ENCODE data around the gene NEURL1.

The NEURL1 gene

DNA sequence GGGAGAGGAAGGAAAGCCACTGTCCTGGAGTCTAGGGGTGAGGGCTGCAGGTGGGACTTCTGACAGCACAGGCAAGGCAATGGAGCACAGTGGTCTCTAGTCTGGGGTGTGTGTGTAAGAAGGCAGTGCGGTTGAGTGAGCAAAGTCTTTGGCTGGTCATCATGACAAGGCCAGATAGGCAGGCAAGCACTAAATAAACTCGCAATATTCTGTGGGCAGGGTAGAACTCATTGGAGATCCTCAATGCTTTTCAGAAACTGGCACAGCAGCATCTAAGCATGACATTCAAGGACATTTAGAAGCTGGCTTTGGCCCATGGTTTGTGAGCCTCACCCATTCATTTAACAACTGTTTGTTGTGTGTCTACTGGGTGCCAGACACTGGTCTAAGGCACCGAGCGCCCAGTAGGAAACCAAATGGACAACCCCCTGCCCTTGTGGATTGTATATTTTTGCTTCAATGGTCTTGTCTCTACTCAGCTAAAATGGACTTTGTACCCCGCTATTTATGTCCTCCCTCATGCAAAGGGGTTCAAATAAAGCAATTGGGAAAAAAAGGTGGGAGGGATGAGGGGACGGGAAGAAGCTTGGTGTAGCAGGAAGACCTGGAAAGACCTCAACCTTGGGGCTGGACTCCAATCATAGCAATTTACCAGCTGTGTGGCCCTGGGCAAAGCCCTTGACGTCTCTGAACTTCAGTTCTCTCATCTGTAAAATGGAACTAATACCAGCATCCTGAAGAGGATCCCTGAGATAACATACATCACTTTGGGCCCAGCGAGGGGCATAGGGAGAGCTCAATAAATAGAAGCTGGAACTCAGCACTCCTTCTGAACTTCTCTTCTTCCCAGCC, 116.0 kb downstream of the NEURL1 start:
- H3K4me3 ChIP-seq (ENCODE audit: insufficient read length, low read depth) = no peak overlapping the region
- H3K36me3 ChIP-seq (ENCODE audit: insufficient read depth, insufficient read length, low read length) = peaks cover 69% of the 10 kb centered on the region
- TF ChIP-seq SUZ12 (IDR thresholded peaks at IDR 0.05; ENCODE audit: extremely low read depth, insufficient read depth, insufficient read length) = no peak
- H3K9me3 ChIP-seq (ENCODE audit: insufficient read depth, low read length) = peaks cover 22% of the 10 kb centered on the region; the same call in 1 of the 2 replicates
- no peak overlapping the region for H3K9ac ChIP-seq (ENCODE audit: insufficient read length, low read depth)
- no peak for DNase-seq (ENCODE audit: low read depth, low spot score)
- H3K27me3 ChIP-seq (ENCODE audit: insufficient read depth, insufficient read length) = no peaks in the 10 kb centered on the region
- no peaks in the 10 kb centered on the region for H3K4me1 ChIP-seq (ENCODE audit: insufficient read depth, insufficient read length)

GRCh38 chr10:103610083-103610472, 116.6 kb downstream of the NEURL1 start:
- TF ChIP-seq ZNF274 (IDR thresholded peaks at IDR 0.05; ENCODE audit: low read depth, low read length) (no peak), YY1 (IDR thresholded peaks at IDR 0.05; ENCODE audit: insufficient read depth, insufficient read length) (no peak), SUZ12 (IDR thresholded peaks at IDR 0.05; ENCODE audit: extremely low read depth, insufficient read depth, insufficient read length) (no peak)
- H3K9me3 ChIP-seq (ENCODE audit: insufficient read depth, low read length) = peaks cover 22% of the 10 kb centered on the region; the same call in 1 of the 2 replicates
- H3K4me3 ChIP-seq (ENCODE audit: insufficient read length, low read depth) = no peak overlapping the region
- DNase-seq (ENCODE audit: low read depth, low spot score) = no peak
- H3K4me1 ChIP-seq (ENCODE audit: insufficient read depth, insufficient read length) = no peaks in the 10 kb centered on the region
- peaks cover 64% of the 10 kb centered on the region for H3K36me3 ChIP-seq (ENCODE audit: insufficient read depth, insufficient read length, low read length)
- H3K27me3 ChIP-seq (ENCODE audit: insufficient read depth, insufficient read length) = no peaks in the 10 kb centered on the region
- H3K9ac ChIP-seq (ENCODE audit: insufficient read length, low read depth) = no peak overlapping the region

DNA sequence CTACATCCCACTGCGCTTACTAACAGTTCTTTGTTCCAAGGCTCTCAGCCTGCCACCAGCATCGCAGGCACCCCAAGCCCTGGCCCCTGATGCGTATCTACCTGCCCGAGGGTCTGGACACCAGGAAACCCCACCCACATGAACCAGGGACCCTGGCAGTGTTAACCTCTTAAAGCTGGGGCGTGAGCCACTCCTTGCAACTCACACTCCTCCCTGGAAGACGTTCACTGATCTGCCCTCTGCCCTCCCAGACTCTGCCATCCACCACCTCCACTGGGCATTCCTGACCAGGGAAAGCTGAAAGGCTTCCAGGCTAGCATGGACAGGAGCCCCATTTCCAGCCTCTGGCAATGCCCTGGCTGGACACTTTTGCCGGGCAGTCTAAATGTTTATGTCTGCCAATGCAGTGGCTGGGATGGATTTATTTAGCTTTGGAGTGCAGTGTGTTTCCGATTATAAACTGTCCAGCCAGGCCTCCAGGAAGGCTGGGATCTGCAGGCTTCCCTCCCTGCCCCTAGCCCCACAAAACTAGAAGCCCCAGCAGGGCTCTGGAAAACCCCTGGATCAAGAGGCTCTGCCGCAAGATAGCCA, 117.5 kb downstream of the NEURL1 start:
- Histone ChIP-seq H3K4me1 (ENCODE audit: insufficient read depth, insufficient read length) (no peaks in the 10 kb centered on the region), H3K4me3 (ENCODE audit: insufficient read length, low read depth) (no peak overlapping the region), H3K36me3 (ENCODE audit: insufficient read depth, insufficient read length, low read length) (peaks cover 61% of the 10 kb centered on the region), H3K9me3 (ENCODE audit: insufficient read depth, low read length) (peaks cover 13% of the 10 kb centered on the region; the same call in 1 of the 2 replicates), H3K9ac (ENCODE audit: insufficient read length, low read depth) (no peak overlapping the region), H3K27me3 (ENCODE audit: insufficient read depth, insufficient read length) (no peaks in the 10 kb centered on the region)
- TF ChIP-seq SUZ12 (IDR thresholded peaks at IDR 0.05; ENCODE audit: extremely low read depth, insufficient read depth, insufficient read length) (no peak), ZNF274 (IDR thresholded peaks at IDR 0.05; ENCODE audit: low read depth, low read length) (no peak), YY1 (IDR thresholded peaks at IDR 0.05; ENCODE audit: insufficient read depth, insufficient read length) (no peak)
- DNase-seq (ENCODE audit: low read depth, low spot score) = no peak

GRCh38 chr10:103612462-103613365, 119.2 kb downstream of the NEURL1 start:
- Histone ChIP-seq H3K27me3 (ENCODE audit: insufficient read depth, insufficient read length) (no peaks in the 10 kb centered on the region), H3K9me3 (ENCODE audit: insufficient read depth, low read length) (peaks cover 8% of the 10 kb centered on the region; the same call in 1 of the 2 replicates), H3K9ac (ENCODE audit: insufficient read length, low read depth) (no peak overlapping the region), H3K36me3 (ENCODE audit: insufficient read depth, insufficient read length, low read length) (peaks cover 76% of the 10 kb centered on the region), H3K4me1 (ENCODE audit: insufficient read depth, insufficient read length) (no peaks in the 10 kb centered on the region), H3K4me3 (ENCODE audit: insufficient read length, low read depth) (no peak overlapping the region)
- no peak for DNase-seq (ENCODE audit: low read depth, low spot score)
- TF ChIP-seq ZNF274 (IDR thresholded peaks at IDR 0.05; ENCODE audit: low read depth, low read length) = no peak
- no peak for TF ChIP-seq YY1 (IDR thresholded peaks at IDR 0.05; ENCODE audit: insufficient read depth, insufficient read length)
- TF ChIP-seq SUZ12 (IDR thresholded peaks at IDR 0.05; ENCODE audit: extremely low read depth, insufficient read depth, insufficient read length) = no peak

- Histone ChIP-seq H3K27me3 (ENCODE audit: insufficient read depth, insufficient read length) (no peaks in the 10 kb centered on the region), H3K4me3 (ENCODE audit: insufficient read length, low read depth) (no peak overlapping the region), H3K4me1 (ENCODE audit: insufficient read depth, insufficient read length) (peaks cover 2% of the 10 kb centered on the region), H3K9me3 (ENCODE audit: insufficient read depth, low read length) (peaks cover 6% of the 10 kb centered on the region; the same call in 1 of the 2 replicates), H3K9ac (ENCODE audit: insufficient read length, low read depth) (no peak overlapping the region), H3K36me3 (ENCODE audit: insufficient read depth, insufficient read length, low read length) (peaks cover 80% of the 10 kb centered on the region)
- no peak for TF ChIP-seq YY1 (IDR thresholded peaks at IDR 0.05; ENCODE audit: insufficient read depth, insufficient read length)
- DNase-seq (ENCODE audit: low read depth, low spot score) = no peak
Measured at GRCh38 chr10:103613616-103614015, 120.1 kb downstream of the NEURL1 start.

DNA sequence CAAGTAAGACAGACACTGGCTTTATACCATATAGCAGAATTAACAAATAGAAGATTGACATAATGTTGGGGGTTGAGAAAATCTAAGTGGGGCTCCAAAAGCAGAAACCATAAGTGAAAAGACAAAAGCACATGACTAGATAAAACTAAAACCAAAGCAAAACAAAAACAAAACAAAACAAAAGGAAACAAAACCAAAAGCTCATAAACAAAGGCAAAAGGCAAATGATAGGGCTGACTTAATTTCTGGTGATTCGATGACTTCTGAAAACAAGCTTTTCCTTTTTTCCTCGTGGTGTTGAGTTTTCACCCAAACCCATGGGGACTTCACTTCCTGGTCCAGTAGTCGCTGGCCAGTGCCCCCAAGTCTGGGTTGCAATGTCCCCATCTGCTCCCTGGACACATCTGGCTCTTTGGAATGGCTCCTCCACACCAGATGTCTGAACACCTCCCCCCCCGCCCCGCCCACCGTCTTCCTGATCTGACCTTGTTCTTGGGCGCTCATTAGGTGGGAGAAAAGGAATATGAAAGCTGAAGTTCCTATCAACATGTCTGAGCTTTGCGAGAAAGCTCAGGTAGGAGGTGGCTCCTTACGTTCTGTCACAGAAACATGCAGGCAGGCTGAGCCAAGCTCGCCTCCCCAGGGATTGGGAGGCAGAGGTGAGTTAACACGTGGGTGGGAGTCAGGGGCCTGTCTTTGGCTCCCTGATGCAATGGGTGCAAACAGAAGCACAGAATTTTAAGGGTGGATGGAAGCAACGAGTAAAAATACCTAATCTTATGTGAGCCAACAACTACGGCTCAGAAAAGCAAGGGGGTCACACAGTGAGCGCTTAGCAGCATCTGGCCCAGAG, 121.0 kb downstream of the NEURL1 start:
- TF ChIP-seq YY1 (IDR thresholded peaks at IDR 0.05; ENCODE audit: insufficient read depth, insufficient read length) (no peak), SUZ12 (IDR thresholded peaks at IDR 0.05; ENCODE audit: extremely low read depth, insufficient read depth, insufficient read length) (no peak), ZNF274 (IDR thresholded peaks at IDR 0.05; ENCODE audit: low read depth, low read length) (no peak)
- no peak for DNase-seq (ENCODE audit: low read depth, low spot score)
- H3K9me3 ChIP-seq (ENCODE audit: insufficient read depth, low read length) = no peaks in the 10 kb centered on the region
- no peak overlapping the region for H3K4me3 ChIP-seq (ENCODE audit: insufficient read length, low read depth)
- H3K9ac ChIP-seq (ENCODE audit: insufficient read length, low read depth) = no peak overlapping the region
- no peaks in the 10 kb centered on the region for H3K27me3 ChIP-seq (ENCODE audit: insufficient read depth, insufficient read length)
- peaks cover 2% of the 10 kb centered on the region for H3K4me1 ChIP-seq (ENCODE audit: insufficient read depth, insufficient read length)
- peaks cover 75% of the 10 kb centered on the region for H3K36me3 ChIP-seq (ENCODE audit: insufficient read depth, insufficient read length, low read length)
